Placental epithelial cell (primary cell): ENCODE measurements around the gene RAB39B. TPM values are rescaled to one million over a fixed set of nuclear protein-coding genes. Genes with fewer than 3 reads are reported as not detected.

ENCODE experiments used
- small RNA-seq: library from RNA; depleted of rRNA; stranded (forward); fragments of <200 nt; gene quantifications from one replicate; pipeline ENCODE3, GENCODE V24; 2012
- total RNA-seq: library from RNA; depleted of rRNA; stranded (reverse); fragments of >200 nt; gene quantifications from 2 replicates; pipeline ENCODE4 v1.2.3, GENCODE V29; 2012

RAB39B gene
- total RNA-seq = under 0.01 TPM in 1 of 2 replicates, not detected in the other

GRCh38 chrX:155263854-155264628 is at the start of gene RAB39B:
Gene RAB39B (minus strand): TSS chrX:155264491. CDS start chrX:155264288, 203 bp downstream.

GRCh38 chrX:155216179-155216939 is 47.9 kb downstream of the RAB39B start, which contains the start of gene VBP1:
Gene VBP1 (plus strand): TSS chrX:155216460. CDS start chrX:155216483, 23 bp downstream.

Small RNA genes within 50 kb of the gene (small RNA-seq; reads per million reads assigned to genes)
- not detected for gene AC234781.4

Other genes starting within 250 kb of the RAB39B start
- gene F8, start 241.8 kb downstream of the RAB39B start, total RNA-seq = 1.6 and 2.6 TPM in 2 replicates
- 36.1 and 42.5 TPM in 2 replicates for gene FUNDC2, start 237.6 kb downstream of the RAB39B start, total RNA-seq
- 13.7 and 16.3 TPM in 2 replicates for gene CMC4, start 193.4 kb downstream of the RAB39B start, total RNA-seq
- gene MTCP1, start 193.4 kb downstream of the RAB39B start, total RNA-seq = 1.4 and 17.7 TPM in 2 replicates
- gene BRCC3, start 193.0 kb downstream of the RAB39B start, total RNA-seq = 7.5 and 9.9 TPM in 2 replicates
- gene VBP1, start 48.0 kb downstream of the RAB39B start, total RNA-seq = 24.3 and 46.4 TPM in 2 replicates
- gene CLIC2, start 70.1 kb upstream of the RAB39B start, total RNA-seq = 0.22 and 2.4 TPM in 2 replicates
- gene F8A2, start 117.6 kb upstream of the RAB39B start, total RNA-seq = not detected in 2 replicates
- 0.79 and 3.9 TPM in 2 replicates for gene F8A3, start 194.1 kb upstream of the RAB39B start, total RNA-seq